UCSD-AML1 (cell line): ENCODE data around the gene PSMD5.

ENCODE experiments used
- DNase-seq: peaks from one replicate; lab custom pipeline; 2025; ENCODE audit not compliant: unreplicated experiment; lab: John Stamatoyannopoulos, UW

The PSMD5 gene

DNA sequence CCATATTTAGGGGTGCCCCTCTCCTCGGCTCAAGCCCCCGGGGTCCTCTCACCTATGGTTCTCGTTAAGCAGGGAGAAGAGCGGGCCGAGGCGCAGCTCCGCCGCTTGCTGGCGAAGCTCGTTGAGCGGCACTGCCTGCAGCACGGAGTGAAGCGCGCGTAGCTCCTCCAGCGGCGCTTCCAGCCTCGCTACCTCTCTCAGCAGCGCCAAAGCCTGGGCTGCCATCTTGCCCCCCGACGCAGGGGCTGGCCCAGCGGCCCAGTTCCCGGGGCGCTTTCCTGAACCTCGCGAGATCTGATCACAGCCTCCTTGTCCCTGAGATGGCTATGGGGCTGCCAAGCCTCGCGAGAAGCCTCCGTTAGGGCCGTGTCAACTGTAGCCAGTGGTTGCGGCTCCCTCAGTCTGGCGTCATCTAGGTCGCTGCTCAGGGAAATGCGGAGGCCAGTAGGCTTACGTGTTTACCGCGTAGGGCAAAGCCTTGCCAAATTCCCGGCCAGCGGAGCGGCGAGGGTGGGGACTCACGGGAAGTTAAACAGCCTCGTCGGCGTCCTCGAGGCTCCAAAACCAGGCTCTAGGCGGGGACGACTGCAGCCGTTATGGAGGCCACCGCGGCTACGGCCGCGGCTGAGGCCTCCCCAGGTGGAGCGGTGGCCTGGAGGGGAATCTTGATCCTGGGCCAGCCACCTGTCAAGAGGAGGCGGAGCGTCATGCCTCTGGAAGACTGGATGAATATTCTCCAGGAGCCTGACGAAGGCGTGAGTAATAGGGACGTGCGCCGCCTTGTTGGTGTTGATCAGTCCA is at the start of gene PSMD5:
Gene PSMD5, minus strand, starts transcription at position 238 of the 801 bp plus-strand sequence. Its CDS starts 13 bp downstream, at position 225.
- DNase-seq, result no peak

GRCh38 chr9:120891884-120892747 is 49.4 kb upstream of the PSMD5 start:
- no peak for DNase-seq

DNA sequence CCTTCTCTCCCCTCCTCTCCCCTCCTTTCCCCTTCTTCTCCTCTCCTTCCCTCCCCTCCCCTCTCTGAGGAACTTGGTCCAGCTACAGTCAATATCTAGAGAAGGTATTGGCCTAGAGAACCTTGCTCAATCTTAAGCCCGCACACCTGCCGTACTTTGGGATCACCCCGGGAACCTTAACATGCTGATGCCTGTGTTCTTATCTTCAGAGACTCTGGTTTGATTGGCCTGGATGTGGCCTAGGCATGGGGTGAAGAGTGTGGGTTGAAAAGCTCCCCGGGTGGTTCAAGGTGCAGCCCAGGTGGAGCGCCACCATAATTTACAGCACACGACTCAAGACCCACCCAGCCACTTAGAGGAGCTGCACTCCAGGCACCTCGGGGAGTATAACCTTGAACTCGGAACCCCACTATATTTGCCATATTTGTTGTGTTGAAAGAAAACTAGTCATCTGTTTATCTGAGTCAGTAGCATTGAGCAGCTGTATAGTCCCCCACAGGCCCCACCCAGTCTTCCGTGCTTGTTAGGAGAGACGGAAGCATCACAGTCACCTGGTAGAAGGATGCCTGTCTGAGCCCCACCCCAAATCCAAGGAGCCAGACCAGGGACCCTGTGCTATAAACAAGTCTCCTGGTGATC is 48.6 kb upstream of the PSMD5 start:
- DNase-seq, result no peak

DNA sequence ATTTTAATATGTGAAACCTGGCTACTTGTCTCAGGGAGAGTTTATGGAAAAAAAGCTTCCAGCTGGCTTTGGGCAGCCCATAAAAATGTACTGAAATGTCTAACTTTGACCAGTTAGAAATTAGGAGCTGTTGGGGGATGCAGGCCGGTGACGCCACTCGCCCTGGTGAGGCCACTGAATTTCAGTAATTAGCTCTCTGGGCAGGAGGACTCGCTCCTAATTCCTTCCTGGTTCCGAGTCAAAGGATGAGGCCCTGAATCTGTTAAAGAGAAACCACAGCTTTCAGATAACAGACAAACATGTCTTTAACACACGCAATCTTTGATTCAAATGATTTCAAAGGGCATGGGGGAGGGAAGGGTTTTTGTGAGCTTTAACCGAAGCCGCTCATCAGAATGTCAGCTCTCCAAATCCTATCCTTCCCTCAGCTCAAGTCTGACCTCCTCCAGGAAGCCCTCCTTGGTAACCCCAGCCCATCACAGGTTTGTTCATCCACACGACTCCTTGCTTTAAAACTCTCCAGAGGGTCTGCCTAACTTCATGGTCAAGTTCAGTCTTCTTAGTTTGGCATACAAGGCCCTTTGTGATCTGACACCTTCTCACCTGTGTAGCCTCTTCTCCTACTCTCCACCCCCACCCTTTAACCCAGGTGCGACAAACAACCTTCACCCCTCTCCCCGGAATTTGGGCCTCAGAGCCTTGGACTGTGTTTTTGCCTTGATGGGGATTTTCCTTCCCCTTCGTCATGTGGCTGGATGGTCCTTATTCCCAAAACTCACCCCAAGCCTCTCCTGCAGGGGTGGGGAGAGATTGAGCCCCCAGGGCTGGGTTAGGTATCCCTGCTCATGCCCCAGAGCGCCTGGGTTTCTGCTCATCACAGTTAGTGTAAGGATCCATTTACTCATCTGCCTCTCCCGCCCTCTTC is 47.9 kb upstream of the PSMD5 start:
- no peak for DNase-seq

DNA sequence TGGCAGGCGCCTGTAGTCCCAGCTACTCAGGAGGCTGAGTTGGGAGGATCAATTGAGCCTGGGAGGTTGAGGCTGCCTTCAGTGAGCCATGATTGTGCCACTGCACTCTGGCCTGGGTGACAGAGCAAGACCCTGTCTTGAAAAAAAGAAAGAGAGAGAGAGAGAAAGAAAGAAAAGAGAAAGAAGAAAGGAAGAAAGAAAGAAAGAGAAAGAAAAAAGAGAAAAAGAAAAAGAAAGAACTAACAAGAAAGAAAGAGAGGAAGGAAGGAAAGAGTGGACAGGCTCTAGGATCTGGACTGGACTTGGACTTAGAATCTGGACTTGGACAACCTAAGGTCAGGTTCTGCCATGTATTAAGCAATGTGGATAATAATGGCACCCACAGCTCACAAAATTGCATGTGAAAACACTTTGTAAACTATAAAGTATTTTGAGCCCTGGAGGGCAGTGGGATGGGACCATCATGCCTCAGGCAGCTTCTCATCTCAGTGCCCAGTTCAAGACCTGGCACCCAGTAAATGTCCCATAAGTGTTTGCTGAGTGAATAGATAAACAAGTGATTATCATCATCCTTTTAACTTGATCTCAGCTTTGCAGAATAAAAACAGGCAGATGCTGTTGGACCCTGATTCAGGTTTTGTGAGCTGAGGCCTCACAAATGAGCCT is 47.0 kb upstream of the PSMD5 start:
- no peak for DNase-seq

GRCh38 chr9:120888626-120889025 is 45.9 kb upstream of the PSMD5 start:
- no peak for DNase-seq

- no peak for DNase-seq
Observed at GRCh38 chr9:120886490-120886967, 43.8 kb upstream of the PSMD5 start.

- DNase-seq, result peak; percentile 34
Observed at GRCh38 chr9:120885958-120886357, 43.2 kb upstream of the PSMD5 start.

DNA sequence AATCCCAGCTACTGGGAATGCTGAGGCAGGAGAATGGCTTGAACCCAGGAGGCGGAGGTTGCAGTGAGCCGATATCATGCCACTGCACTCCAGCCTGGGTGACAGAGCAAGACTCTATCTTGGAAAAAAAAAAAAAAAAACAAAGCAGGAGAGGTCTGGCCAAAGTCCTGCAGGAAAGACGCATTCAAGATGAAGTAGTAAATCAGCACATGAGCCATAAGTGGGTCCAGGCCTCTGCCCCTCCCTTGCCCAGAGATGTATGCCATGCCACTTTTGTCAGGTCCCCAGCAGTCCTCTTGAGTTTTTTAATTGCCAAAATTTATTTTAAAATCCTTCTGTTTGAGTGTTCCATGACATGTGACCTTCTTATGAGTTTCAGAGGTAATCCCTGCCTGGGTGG is 42.7 kb upstream of the PSMD5 start:
- no peak for DNase-seq

DNA sequence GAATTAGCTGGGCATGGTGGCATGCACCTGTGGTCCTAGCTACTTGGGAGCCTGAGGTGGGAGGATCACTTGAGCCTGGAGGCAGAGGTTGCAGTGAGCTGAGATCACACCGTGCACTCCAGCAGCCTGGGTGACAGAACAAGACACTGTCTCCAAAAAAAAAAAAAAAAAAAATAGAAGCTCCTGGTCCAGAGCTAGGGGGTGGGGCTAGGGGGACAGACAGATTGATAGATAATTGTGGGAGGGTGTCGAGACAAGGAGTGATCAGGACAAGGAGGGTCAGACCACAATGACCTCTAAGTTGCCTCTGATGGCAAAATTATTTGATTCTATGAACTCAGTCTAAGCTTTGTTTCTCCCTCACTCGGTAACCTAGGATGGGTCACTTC is 40.9 kb upstream of the PSMD5 start:
- DNase-seq, result no peak

DNA sequence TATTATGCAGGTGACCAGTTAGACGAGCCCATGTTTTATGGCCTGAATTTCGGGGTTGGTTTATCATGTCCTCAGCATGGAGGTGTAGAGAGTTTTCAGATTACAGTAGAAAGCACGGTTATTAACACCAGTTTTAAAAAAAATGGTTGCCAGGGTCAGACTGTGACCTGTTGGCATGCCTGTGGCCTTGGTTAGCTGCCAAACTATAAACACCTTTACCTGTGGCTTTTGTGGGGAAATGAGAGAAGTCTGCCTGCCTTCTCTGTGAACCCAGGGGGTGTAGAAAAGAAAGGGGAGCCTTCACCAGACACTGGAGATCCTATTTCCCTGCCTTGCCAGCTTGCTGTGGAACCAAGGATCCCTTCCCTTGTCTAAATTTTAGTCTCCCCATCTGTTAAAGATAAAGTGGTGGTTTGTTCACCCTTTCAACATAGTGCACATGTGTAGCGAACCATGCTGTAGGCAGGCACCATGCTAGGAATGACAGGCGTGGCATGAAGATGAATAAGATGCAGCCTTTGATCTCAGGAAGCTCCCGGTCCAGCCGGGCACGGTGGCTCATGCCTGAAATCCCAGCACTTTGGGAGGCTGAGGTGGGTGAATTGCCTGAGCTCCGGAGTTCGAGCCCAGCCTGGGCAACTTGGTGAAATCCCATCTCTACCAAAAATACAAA is 40.3 kb upstream of the PSMD5 start:
- no peak for DNase-seq

DNA sequence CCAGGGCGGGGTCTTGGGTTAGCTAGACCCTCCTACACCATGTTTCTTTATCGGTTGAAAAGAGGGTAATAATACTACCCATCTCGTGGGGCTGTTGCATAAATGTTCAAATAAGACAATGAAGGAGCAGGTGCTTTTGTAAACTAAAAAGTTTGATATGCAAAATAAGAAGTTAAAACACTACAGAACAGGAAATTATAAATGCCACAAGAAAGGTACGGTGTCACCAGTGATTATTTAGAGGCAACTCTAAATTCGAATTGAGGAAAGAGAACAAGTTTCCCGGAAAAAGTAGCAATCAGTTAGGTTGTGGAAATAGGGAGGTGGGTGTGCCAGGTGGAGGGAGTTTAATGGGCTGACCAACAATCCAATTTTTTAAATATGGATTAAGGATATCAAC is 36.7 kb upstream of the PSMD5 start:
- no peak for DNase-seq

GRCh38 chr9:120878188-120879130 is 35.7 kb upstream of the PSMD5 start:
- DNase-seq, result no peak

DNA sequence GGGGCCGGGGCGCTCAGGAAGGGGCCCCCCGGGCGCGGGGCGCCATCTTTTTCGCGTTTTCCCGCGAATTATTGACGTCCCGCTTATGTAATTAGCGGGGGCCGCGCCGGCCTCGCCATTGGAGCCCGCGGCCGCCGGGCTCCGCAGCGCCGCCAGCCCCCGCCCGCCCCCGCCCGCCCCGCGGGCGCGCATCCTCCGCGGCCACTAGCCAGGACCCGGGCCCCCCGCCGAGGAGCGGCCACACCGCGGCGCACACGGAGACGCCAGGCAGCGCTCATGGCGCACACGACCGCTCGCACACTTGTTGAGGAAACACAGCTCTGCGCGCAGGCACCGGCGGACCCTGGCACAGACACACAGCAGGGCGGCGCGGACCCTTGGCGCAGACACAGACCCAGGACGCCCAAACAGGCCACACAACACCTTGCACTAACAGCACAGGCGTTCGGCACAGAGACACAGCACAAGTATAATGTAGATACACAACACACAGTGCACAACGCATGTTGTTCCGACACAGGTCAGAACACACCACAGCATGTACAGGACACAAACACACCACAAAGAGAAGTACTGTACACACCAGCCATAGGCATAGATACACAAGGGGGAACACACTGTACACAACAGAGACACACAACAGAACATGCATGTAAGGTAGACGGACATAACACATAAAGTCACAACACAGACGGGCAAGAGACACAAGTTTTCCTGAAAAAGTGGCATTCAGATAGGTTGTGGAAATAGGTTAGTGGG is 34.7 kb upstream of the PSMD5 start:
- DNase-seq, result peak; percentile 76

- no peak for DNase-seq
Observed at GRCh38 chr9:120876842-120877240, 34.1 kb upstream of the PSMD5 start, which contains the start of gene PHF19. TSS of gene PHF19 (minus strand) at chr9:120877188. CDS start at chr9:120874741, 2,447 bp downstream.

DNA sequence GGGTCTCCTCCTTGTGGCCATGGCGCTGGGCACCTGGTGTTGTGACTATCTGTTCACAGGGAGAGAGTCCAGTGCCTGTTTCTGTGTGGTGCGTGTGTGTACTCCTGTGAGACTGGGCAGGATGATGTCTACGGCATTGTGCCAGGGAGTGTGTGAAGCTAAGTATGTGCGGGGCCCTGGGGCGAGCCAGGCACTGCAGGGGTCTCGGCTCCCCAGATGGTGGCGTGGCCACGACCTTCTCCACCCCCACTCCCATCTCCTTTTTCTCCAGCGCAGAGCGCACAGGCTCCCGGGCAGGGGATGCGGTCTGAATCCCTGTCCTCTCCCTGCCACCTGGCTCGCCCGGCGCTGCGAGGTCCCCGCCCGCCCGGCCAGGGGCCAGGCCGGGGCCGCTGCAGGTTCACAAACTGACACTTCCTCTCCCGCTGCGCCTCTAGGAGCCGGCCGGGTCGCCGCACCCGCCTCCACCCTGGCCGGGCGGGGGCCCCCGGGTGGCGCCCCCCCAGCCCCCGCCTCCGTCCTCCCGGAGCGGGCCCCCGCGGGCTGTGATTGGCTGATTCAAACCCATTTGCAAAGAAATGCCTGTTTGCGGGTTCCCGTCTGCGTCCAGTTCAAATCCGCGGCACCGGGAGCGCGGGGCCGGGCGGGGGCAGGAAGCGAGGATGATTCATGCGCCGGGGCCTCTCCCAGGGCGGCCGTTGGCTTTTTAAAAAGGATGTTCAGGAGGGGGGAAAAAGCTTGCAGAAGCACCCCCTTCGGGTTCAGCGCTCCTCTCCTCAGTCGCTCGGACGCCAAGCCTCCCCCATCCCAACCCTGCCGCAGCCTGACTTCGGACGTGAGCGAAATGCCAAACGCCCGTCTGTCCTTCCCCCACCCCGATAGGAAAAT is 33.5 kb upstream of the PSMD5 start:
- DNase-seq, result peak; percentile 83

- no peak for DNase-seq
Observed at GRCh38 chr9:120875643-120875953, 32.9 kb upstream of the PSMD5 start.
